Stomach (tissue), 4 donors: ENCODE data around the gene FAM47C.
"Not testable (repeated sequence)": the region's sequence is repeated elsewhere in the genome, so short reads cannot be mapped to it uniquely, and the experiment has no call there.

Source experiments
- CTCF ChIP-seq, 7 experiments: fragments of 450-650 bp in 4 of 7; fragments of 200-600 bp in 3 of 7; sonication (generic) in 3 of 7; IDR thresholded peaks; one replicate each; pipeline ENCODE4 v1.5.1; 2016 to 2019; ENCODE audit warnings: antibody characterized with exemption in 7 of 7, control low read depth in 2 of 7, mild to moderate bottlenecking in 1 of 7
- EP300 ChIP-seq: sonication (generic); formaldehyde crosslinking; IDR thresholded peaks from one replicate; pipeline ENCODE4 v1.6.1; 2017; ENCODE audit warnings: antibody characterized with exemption
- POLR2A ChIP-seq, 4 donors: fragments of 450-650 bp; IDR thresholded peaks; one replicate each; pipeline ENCODE4 v1.6.1; 2016; ENCODE audit warnings: antibody characterized with exemption in 4 of 4, control low read depth in 2 of 4, mild to moderate bottlenecking in 1 of 4, moderate library complexity in 1 of 4

DNA sequence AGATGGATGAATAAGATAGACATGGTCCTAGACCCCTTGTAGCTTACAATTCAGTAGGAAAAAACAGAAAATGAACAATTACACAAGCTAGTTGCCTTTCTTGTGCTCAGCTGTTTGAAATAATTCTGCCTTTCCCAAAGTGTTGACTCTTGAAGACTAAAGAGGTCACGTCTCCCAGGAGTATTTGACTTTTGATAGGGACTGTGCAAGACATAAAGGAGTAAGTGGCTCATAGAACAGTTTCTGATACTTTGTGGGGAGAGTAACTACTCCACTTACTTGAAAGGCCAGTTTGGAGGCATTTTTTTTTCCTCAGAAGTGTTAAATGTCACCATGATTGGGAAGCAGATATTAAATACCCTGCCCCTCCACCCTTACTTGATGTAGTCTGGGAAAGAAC, 21.0 kb upstream of the FAM47C start:
- TF ChIP-seq CTCF (IDR thresholded peaks at IDR 0.05); EP300; POLR2A (IDR thresholded peaks at IDR 0.05): not testable (repeated sequence)
